ENCODE measurements around the gene KRTAP9-8.
"Not testable (repeated sequence)": the region's sequence is repeated elsewhere in the genome, so short reads cannot be mapped to it uniquely, and the experiment has no call there.

Gene KRTAP9-8

DNA sequence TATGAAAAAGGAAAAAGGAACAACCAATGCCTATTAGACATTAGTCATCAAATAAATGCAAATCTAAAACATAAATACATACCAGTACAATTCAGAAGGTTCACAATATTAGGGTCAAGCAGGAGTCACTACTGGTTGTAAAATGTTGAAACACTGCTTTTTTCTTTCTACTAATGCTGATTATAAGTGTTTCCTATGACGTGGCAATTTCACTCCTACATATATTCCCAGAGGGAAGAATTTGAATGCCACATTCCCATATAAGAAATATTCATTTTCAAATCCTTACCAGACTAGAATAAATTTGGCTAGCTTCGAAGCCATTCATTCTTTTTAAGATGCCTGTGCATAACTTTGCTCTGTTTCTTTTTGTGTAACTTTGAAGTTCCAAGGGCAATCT is 14.0 kb upstream of the KRTAP9-8 start:
- H4K8ac ChIP-seq (ENCODE audit: low read depth, low read length) = no peak overlapping the region
- DNase-seq (ENCODE audit: low spot score) = no peak
- H3K9me3 ChIP-seq (replicated peaks in 1 of 2; ENCODE audit: control insufficient read depth in 2 of 2, insufficient read depth in 1 of 2, low read depth in 1 of 2, low read length in 2 of 2) = no peaks in the 10 kb centered on the region

GRCh38 chr17:41226051-41226450 is 11.7 kb upstream of the KRTAP9-8 start:
- H4K8ac ChIP-seq (ENCODE audit: low read depth, low read length) = no peak overlapping the region
- H3K23ac ChIP-seq (ENCODE audit: low read depth, low read length, poor library complexity) = no peak overlapping the region
- H3K14ac ChIP-seq (ENCODE audit: low read length) = no peak overlapping the region
- H3K9me3 ChIP-seq (replicated peaks in 1 of 2; ENCODE audit: control insufficient read depth in 2 of 2, insufficient read depth in 1 of 2, low read depth in 1 of 2, low read length in 2 of 2) = no peaks in the 10 kb centered on the region
- DNase-seq (ENCODE audit: low spot score) = no peak
- H3K4me1 ChIP-seq (ENCODE audit: control insufficient read depth in 2 of 2, insufficient read depth in 1 of 2, low read depth in 1 of 2, low read length in 2 of 2) = no peaks in the 10 kb centered on the region
- H3K9ac ChIP-seq (ENCODE audit: low read depth, low read length, poor library complexity) = no peak overlapping the region
- no peak overlapping the region for H3K27ac ChIP-seq (replicated peaks; ENCODE audit: low read length)
- H3K36me3 ChIP-seq (replicated peaks in 1 of 2; ENCODE audit: control insufficient read depth in 2 of 2, insufficient read depth in 2 of 2, low read length in 2 of 2) = no peaks in the 10 kb centered on the region
- H2BK5ac ChIP-seq (ENCODE audit: low read length) = no peak overlapping the region
- H3K4me2 ChIP-seq (ENCODE audit: insufficient read depth, low read length, poor library complexity, severe bottlenecking) = no peak overlapping the region
- no peak overlapping the region for H4K91ac ChIP-seq (ENCODE audit: low read depth, low read length, poor library complexity)
- no peak overlapping the region for H2AFZ ChIP-seq (ENCODE audit: low read length)
- no peak overlapping the region for H3K4me3 ChIP-seq (ENCODE audit: low read length in 2 of 2)
- no peak overlapping the region for H2BK12ac ChIP-seq (ENCODE audit: low read length)
- H2BK15ac ChIP-seq (ENCODE audit: low read length) = no peak overlapping the region
- H3K79me1 ChIP-seq (ENCODE audit: low read depth, low read length) = no peaks in the 10 kb centered on the region
- H2AK5ac ChIP-seq (ENCODE audit: low read depth, low read length) = no peak overlapping the region
- no peak overlapping the region for H2BK120ac ChIP-seq (ENCODE audit: low read depth, low read length)
- WGBS, 2 donors (ENCODE audit: extremely low coverage in 2 of 2, insufficient read length in 2 of 2, insufficient replicate concordance in 1 of 2) = no CpG with 5 or more reads among the region's 6 CpGs
- H3K4ac ChIP-seq (ENCODE audit: low read length) = no peak overlapping the region
- peaks cover 0 to 1% (median 0%) of the 10 kb centered on the region in 3 experiments for H3K27me3 ChIP-seq (ENCODE audit: control insufficient read depth in 3 of 3, insufficient read depth in 3 of 3, low read depth in 1 of 3, low read length in 3 of 3)
- H3K18ac ChIP-seq (ENCODE audit: low read length) = no peak overlapping the region

More for the DNA sequence above, 14.0 kb upstream of the KRTAP9-8 start:
- no peak overlapping the region for H2AK5ac ChIP-seq (ENCODE audit: low read depth, low read length)
- no peaks in the 10 kb centered on the region for H3K36me3 ChIP-seq (replicated peaks in 1 of 2; ENCODE audit: control insufficient read depth in 2 of 2, insufficient read depth in 2 of 2, low read length in 2 of 2)
- H4K91ac ChIP-seq (ENCODE audit: low read depth, low read length, poor library complexity) = no peak overlapping the region
- no peak overlapping the region for H2BK5ac ChIP-seq (ENCODE audit: low read length)
- no peak overlapping the region for H2BK120ac ChIP-seq (ENCODE audit: low read depth, low read length)
- no peaks in the 10 kb centered on the region for H3K79me1 ChIP-seq (ENCODE audit: low read depth, low read length)
- H3K18ac ChIP-seq (ENCODE audit: low read length) = no peak overlapping the region
- H2BK15ac ChIP-seq (ENCODE audit: low read length) = no peak overlapping the region
- H3K4me1 ChIP-seq (ENCODE audit: control insufficient read depth in 2 of 2, insufficient read depth in 1 of 2, low read depth in 1 of 2, low read length in 2 of 2) = no peaks in the 10 kb centered on the region
- no peak overlapping the region for H3K4me3 ChIP-seq (ENCODE audit: low read length in 2 of 2)
- H3K27ac ChIP-seq (replicated peaks; ENCODE audit: low read length) = no peak overlapping the region
- H3K9ac ChIP-seq (ENCODE audit: low read depth, low read length, poor library complexity) = no peak overlapping the region
- peaks cover 0 to 3% (median 0%) of the 10 kb centered on the region in 3 experiments for H3K27me3 ChIP-seq (ENCODE audit: control insufficient read depth in 3 of 3, insufficient read depth in 3 of 3, low read depth in 1 of 3, low read length in 3 of 3)
- H3K14ac ChIP-seq (ENCODE audit: low read length) = no peak overlapping the region
- no peak overlapping the region for H2AFZ ChIP-seq (ENCODE audit: low read length)
- WGBS, 2 donors (ENCODE audit: extremely low coverage in 2 of 2, insufficient read length in 2 of 2, insufficient replicate concordance in 1 of 2) = no CpG with 5 or more reads among the region's 2 CpGs
- H3K23ac ChIP-seq (ENCODE audit: low read depth, low read length, poor library complexity) = no peak overlapping the region
- H2BK12ac ChIP-seq (ENCODE audit: low read length) = no peak overlapping the region
- H3K4ac ChIP-seq (ENCODE audit: low read length) = no peak overlapping the region
- no peak overlapping the region for H3K4me2 ChIP-seq (ENCODE audit: insufficient read depth, low read length, poor library complexity, severe bottlenecking)

DNA sequence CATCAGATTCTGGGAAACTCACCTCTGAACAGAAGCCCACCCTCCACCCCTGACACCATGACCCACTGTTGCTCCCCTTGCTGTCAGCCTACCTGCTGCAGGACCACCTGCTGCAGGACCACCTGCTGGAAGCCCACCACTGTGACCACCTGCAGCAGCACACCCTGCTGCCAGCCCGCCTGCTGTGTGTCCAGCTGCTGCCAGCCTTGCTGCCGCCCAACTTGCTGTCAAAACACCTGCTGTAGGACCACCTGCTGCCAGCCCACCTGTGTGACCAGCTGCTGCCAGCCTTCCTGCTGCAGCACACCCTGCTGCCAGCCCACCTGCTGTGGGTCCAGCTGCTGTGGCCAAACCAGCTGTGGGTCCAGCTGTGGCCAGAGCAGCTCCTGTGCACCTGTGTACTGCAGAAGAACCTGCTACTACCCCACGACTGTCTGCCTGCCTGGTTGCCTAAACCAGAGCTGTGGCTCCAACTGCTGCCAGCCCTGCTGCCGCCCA is 11.2 kb upstream of the KRTAP9-8 start, which contains the start of gene KRTAP9-2:
Gene KRTAP9-2 (plus strand): TSS at position 51 of the 498 bp plus-strand sequence. CDS start 7 bp downstream, at position 58.
- H3K36me3 ChIP-seq (replicated peaks in 1 of 2; ENCODE audit: control insufficient read depth in 2 of 2, insufficient read depth in 2 of 2, low read length in 2 of 2); H3K14ac ChIP-seq (ENCODE audit: low read length); H4K8ac ChIP-seq (ENCODE audit: low read depth, low read length); H2BK120ac ChIP-seq (ENCODE audit: low read depth, low read length); H3K9ac ChIP-seq (ENCODE audit: low read depth, low read length, poor library complexity); H2AFZ ChIP-seq (ENCODE audit: low read length); H3K79me1 ChIP-seq (ENCODE audit: low read depth, low read length); H3K4me2 ChIP-seq (ENCODE audit: insufficient read depth, low read length, poor library complexity, severe bottlenecking); H2BK5ac ChIP-seq (ENCODE audit: low read length); H2BK15ac ChIP-seq (ENCODE audit: low read length); H3K9me3 ChIP-seq (replicated peaks in 1 of 2; ENCODE audit: control insufficient read depth in 2 of 2, insufficient read depth in 1 of 2, low read depth in 1 of 2, low read length in 2 of 2); H2AK5ac ChIP-seq (ENCODE audit: low read depth, low read length); H3K23ac ChIP-seq (ENCODE audit: low read depth, low read length, poor library complexity); H3K27ac ChIP-seq (replicated peaks; ENCODE audit: low read length); H3K4me1 ChIP-seq (ENCODE audit: control insufficient read depth in 2 of 2, insufficient read depth in 1 of 2, low read depth in 1 of 2, low read length in 2 of 2); H2BK12ac ChIP-seq (ENCODE audit: low read length); DNase-seq (ENCODE audit: low spot score); H3K18ac ChIP-seq (ENCODE audit: low read length); H3K27me3 ChIP-seq (ENCODE audit: control insufficient read depth in 3 of 3, insufficient read depth in 3 of 3, low read depth in 1 of 3, low read length in 3 of 3); H3K4me3 ChIP-seq (ENCODE audit: low read length in 2 of 2); H4K91ac ChIP-seq (ENCODE audit: low read depth, low read length, poor library complexity); H3K4ac ChIP-seq (ENCODE audit: low read length): not testable (repeated sequence)
- WGBS, 2 donors (ENCODE audit: extremely low coverage in 2 of 2, insufficient read length in 2 of 2, insufficient replicate concordance in 1 of 2) = no CpG with 5 or more reads among the region's 4 CpGs

DNA sequence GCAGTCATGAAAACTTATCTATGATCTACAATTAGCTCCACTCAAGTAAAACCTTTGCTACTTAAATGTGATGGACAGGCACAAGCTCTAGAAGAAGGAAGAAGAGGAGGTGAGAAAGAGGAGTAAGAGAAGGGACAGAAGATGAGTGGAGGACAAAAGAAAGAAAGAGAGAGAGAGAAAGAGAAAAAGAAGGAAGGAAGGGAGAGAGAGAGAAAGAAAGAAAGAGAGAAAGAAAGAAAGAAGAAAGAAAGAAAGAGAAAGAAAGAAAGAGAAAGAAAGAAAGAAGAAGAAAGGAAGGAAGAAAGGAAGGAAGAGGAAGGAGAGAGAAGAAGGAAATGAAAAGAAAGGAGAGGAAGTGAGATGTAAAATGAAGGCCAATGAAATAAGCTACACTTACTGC is 7.7 kb upstream of the KRTAP9-8 start:
- Histone ChIP-seq H3K23ac (ENCODE audit: low read depth, low read length, poor library complexity) (no peak overlapping the region), H3K4me3 (ENCODE audit: low read length in 2 of 2) (no peak overlapping the region), H3K9me3 (replicated peaks in 1 of 2; ENCODE audit: control insufficient read depth in 2 of 2, insufficient read depth in 1 of 2, low read depth in 1 of 2, low read length in 2 of 2) (no peaks in the 10 kb centered on the region), H2BK120ac (ENCODE audit: low read depth, low read length) (no peak overlapping the region), H2AFZ (ENCODE audit: low read length) (no peak overlapping the region), H3K9ac (ENCODE audit: low read depth, low read length, poor library complexity) (no peak overlapping the region), H3K79me1 (ENCODE audit: low read depth, low read length) (no peaks in the 10 kb centered on the region), H3K36me3 (replicated peaks in 1 of 2; ENCODE audit: control insufficient read depth in 2 of 2, insufficient read depth in 2 of 2, low read length in 2 of 2) (no peaks in the 10 kb centered on the region), H2BK15ac (ENCODE audit: low read length) (no peak overlapping the region), H3K4me2 (ENCODE audit: insufficient read depth, low read length, poor library complexity, severe bottlenecking) (no peak overlapping the region), H3K27ac (replicated peaks; ENCODE audit: low read length) (no peak overlapping the region), H2BK12ac (ENCODE audit: low read length) (no peak overlapping the region), H3K18ac (ENCODE audit: low read length) (no peak overlapping the region), H4K91ac (ENCODE audit: low read depth, low read length, poor library complexity) (no peak overlapping the region), H2BK5ac (ENCODE audit: low read length) (no peak overlapping the region), H4K8ac (ENCODE audit: low read depth, low read length) (no peak overlapping the region), H3K4ac (ENCODE audit: low read length) (no peak overlapping the region), H3K14ac (ENCODE audit: low read length) (no peak overlapping the region), H3K4me1 (ENCODE audit: control insufficient read depth in 2 of 2, insufficient read depth in 1 of 2, low read depth in 1 of 2, low read length in 2 of 2) (no peaks in the 10 kb centered on the region), H3K27me3 (ENCODE audit: control insufficient read depth in 3 of 3, insufficient read depth in 3 of 3, low read depth in 1 of 3, low read length in 3 of 3) (no peaks in the 10 kb centered on the region), H2AK5ac (ENCODE audit: low read depth, low read length) (no peak overlapping the region)
- no peak for DNase-seq (ENCODE audit: low spot score)

Measured in neuronal stem cell (in vitro differentiated cells).